ENCODE measurements around the gene HNRNPU.
"Not testable (repeated sequence)": the region's sequence is repeated elsewhere in the genome, so short reads cannot be mapped to it uniquely, and the experiment has no call there.

HNRNPU gene

GRCh38 chr1:244840219-244840794, 24.0 kb downstream of the HNRNPU start:
- in situ Hi-C loops (cut with MboI; ENCODE audit: low sequenced_read_pairs): no loop called here

- in situ Hi-C loops (cut with MboI; ENCODE audit: low sequenced_read_pairs): no loop called here
Observed at GRCh38 chr1:244839656-244840055, 24.7 kb downstream of the HNRNPU start.

- in situ Hi-C loops (cut with MboI; ENCODE audit: low sequenced_read_pairs): no loop called here
Observed at GRCh38 chr1:244837597-244838258, 26.6 kb downstream of the HNRNPU start.

GRCh38 chr1:244836584-244836983, 27.8 kb downstream of the HNRNPU start:
- in situ Hi-C loops (cut with MboI; ENCODE audit: low sequenced_read_pairs): no loop called here

- in situ Hi-C loops (cut with MboI; ENCODE audit: low sequenced_read_pairs): no loop called here
Observed at GRCh38 chr1:244836135-244836521, 28.2 kb downstream of the HNRNPU start.

GRCh38 chr1:244835276-244836134, 28.8 kb downstream of the HNRNPU start, which contains the start of gene COX20:
COX20 (plus strand) TSS chr1:244835658; CDS start chr1:244835715, 57 bp downstream.
- in situ Hi-C loops (cut with MboI; ENCODE audit: low sequenced_read_pairs): no loop called here

GRCh38 chr1:244834543-244835275, 29.6 kb downstream of the HNRNPU start:
- in situ Hi-C loops (cut with MboI; ENCODE audit: low sequenced_read_pairs): no loop called here

GRCh38 chr1:244833734-244834542, 30.4 kb downstream of the HNRNPU start:
- in situ Hi-C loops (cut with MboI; ENCODE audit: low sequenced_read_pairs): no loop called here

- in situ Hi-C loops (cut with MboI; ENCODE audit: low sequenced_read_pairs): not testable (repeated sequence)
Observed at GRCh38 chr1:244833260-244833659, 31.1 kb downstream of the HNRNPU start.

GRCh38 chr1:244830639-244831038, 33.7 kb downstream of the HNRNPU start:
- in situ Hi-C loops (cut with MboI; ENCODE audit: low sequenced_read_pairs): no loop called here

GRCh38 chr1:244826712-244827111, 37.6 kb downstream of the HNRNPU start:
- in situ Hi-C loops (cut with MboI; ENCODE audit: low sequenced_read_pairs): no loop called here

GRCh38 chr1:244822878-244823277, 41.5 kb downstream of the HNRNPU start:
- in situ Hi-C loops (cut with MboI; ENCODE audit: low sequenced_read_pairs): no loop called here

- in situ Hi-C loops (cut with MboI; ENCODE audit: low sequenced_read_pairs): no loop called here
Observed at GRCh38 chr1:244821134-244821533, 43.2 kb downstream of the HNRNPU start.

- in situ Hi-C loops (cut with MboI; ENCODE audit: low sequenced_read_pairs): no loop called here
Observed at GRCh38 chr1:244820131-244820530, 44.2 kb downstream of the HNRNPU start.

GRCh38 chr1:244817415-244817894, 46.9 kb downstream of the HNRNPU start:
- in situ Hi-C loops (cut with MboI; ENCODE audit: low sequenced_read_pairs): no loop called here

- in situ Hi-C loops (cut with MboI; ENCODE audit: low sequenced_read_pairs): no loop called here
Observed at GRCh38 chr1:244815600-244816099, 48.7 kb downstream of the HNRNPU start.

GRCh38 chr1:244813327-244813726, 51.0 kb downstream of the HNRNPU start:
- in situ Hi-C loops (cut with MboI; ENCODE audit: low sequenced_read_pairs): no loop called here

- in situ Hi-C loops (cut with MboI; ENCODE audit: low sequenced_read_pairs): no loop called here
Observed at GRCh38 chr1:244810221-244810620, 54.1 kb downstream of the HNRNPU start.

- in situ Hi-C loops (cut with MboI; ENCODE audit: low sequenced_read_pairs): no loop called here
Observed at GRCh38 chr1:244807138-244807537, 57.2 kb downstream of the HNRNPU start.

GRCh38 chr1:244804841-244805240, 59.5 kb downstream of the HNRNPU start:
- in situ Hi-C loops (cut with MboI; ENCODE audit: low sequenced_read_pairs): no loop called here
